WI38 (cell line): ENCODE data around the gene TCEA3.

Source experiments
- H3K4me3 ChIP-seq: 2 replicates; pipeline ENCODE4 v1.5.1; 2011; ENCODE audit warnings: low read depth, mild to moderate bottlenecking, control low read depth, low read length
- CTCF ChIP-seq: IDR thresholded peaks from 2 replicates; pipeline ENCODE4 v1.5.1; 2012; ENCODE audit warnings: low read depth, mild to moderate bottlenecking, control low read depth, low read length

The TCEA3 gene

GRCh38 chr1:23420778-23421177 is 3.8 kb downstream of the TCEA3 start:
- no peak for TF ChIP-seq CTCF
- no peak overlapping the region for H3K4me3 ChIP-seq

GRCh38 chr1:23419180-23419579 is 5.4 kb downstream of the TCEA3 start:
- no peak for TF ChIP-seq CTCF
- H3K4me3 ChIP-seq = no peak overlapping the region

- H3K4me3 ChIP-seq = no peak overlapping the region
- no peak for TF ChIP-seq CTCF
Observed at GRCh38 chr1:23417570-23417969, 7.0 kb downstream of the TCEA3 start.

GRCh38 chr1:23416964-23417363 is 7.6 kb downstream of the TCEA3 start:
- no peak for TF ChIP-seq CTCF
- H3K4me3 ChIP-seq = no peak overlapping the region

DNA sequence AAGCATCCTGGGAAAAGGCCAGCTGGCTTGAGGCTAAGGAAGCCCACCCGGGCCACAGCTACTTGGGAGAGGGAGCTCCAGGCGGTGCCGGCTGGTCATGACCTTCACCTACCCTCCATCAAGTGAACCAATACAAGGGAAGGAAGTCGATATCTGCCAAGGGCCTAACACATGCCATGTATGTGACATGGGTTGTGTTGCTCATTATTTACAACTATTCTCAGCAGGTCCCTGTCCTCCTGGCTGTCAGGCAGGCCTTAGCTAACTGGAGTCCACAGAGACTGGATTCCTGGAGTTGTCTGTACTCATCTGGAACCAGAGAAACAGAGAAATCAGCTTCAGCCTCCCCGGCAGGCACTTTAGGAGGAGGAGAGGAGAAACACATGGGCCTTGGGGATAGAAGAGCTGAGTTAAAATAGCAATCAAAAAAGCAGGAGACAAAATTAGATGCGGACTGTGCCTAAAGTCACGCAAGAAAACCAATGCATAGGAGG is 15.7 kb downstream of the TCEA3 start:
- H3K4me3 ChIP-seq = no peak overlapping the region
- no peak for TF ChIP-seq CTCF

DNA sequence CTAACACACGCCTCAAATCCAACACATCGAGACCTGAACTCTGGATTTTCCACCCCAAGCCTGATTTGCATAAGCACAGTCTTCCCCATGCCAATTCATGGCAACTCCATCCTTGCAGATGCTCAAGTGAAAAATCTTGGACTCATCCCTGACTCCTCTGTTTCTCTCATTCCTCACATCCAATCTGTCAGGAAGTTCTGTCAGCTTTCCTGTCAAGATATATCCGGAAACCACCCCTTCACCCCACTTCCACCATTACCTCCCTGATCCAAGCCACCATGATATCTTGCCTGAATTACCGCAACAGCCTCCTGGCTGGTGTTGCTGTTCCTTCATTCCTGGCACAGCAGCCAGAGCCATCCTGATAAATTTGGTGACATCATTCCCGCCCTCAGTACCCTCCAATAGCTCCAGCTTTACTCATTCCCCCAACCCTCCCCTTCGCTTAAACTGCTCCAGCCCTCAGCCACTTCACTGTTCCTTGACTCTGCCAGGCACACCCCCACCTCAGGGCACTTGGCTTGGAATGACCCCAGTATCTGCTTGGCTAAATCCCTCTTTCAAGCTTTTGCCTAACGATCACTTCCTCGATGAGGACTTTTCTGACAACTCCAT is 17.4 kb downstream of the TCEA3 start:
- TF ChIP-seq CTCF = no peak

DNA sequence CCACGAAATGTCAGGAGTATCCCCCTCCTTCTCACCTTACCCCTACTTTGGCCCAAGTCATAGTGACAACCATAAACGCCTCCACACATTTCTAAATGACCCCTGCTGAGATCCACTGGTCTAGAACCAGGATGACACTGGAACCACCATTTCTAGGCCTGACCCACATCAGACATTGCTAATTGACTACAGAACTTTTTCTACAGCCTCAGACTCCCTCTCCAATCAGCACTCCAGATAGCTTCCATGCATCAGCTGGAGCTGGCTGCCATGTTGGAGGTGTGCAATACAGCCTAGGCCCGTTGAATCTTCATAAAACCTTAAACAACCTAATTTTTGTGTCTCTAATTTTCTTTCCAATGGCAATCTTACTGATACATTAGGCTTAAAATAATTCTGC is 18.6 kb downstream of the TCEA3 start:
- no peak overlapping the region for H3K4me3 ChIP-seq
- TF ChIP-seq CTCF = no peak

More for the DNA sequence above, 17.4 kb downstream of the TCEA3 start:
- H3K4me3 ChIP-seq = no peak overlapping the region
